GM18511 (cell line): ENCODE results near the gene IFT88.

Source experiments
- ATAC-seq: cut with Tn5 transposase; IDR thresholded peaks from one replicate; pipeline ENCODE4 v1.9.1; 2021; ENCODE audit warnings: mild to moderate bottlenecking, moderate library complexity; ENCODE audit not compliant: unreplicated experiment

The IFT88 gene, protein sequence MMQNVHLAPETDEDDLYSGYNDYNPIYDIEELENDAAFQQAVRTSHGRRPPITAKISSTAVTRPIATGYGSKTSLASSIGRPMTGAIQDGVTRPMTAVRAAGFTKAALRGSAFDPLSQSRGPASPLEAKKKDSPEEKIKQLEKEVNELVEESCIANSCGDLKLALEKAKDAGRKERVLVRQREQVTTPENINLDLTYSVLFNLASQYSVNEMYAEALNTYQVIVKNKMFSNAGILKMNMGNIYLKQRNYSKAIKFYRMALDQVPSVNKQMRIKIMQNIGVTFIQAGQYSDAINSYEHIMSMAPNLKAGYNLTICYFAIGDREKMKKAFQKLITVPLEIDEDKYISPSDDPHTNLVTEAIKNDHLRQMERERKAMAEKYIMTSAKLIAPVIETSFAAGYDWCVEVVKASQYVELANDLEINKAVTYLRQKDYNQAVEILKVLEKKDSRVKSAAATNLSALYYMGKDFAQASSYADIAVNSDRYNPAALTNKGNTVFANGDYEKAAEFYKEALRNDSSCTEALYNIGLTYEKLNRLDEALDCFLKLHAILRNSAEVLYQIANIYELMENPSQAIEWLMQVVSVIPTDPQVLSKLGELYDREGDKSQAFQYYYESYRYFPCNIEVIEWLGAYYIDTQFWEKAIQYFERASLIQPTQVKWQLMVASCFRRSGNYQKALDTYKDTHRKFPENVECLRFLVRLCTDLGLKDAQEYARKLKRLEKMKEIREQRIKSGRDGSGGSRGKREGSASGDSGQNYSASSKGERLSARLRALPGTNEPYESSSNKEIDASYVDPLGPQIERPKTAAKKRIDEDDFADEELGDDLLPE

DNA sequence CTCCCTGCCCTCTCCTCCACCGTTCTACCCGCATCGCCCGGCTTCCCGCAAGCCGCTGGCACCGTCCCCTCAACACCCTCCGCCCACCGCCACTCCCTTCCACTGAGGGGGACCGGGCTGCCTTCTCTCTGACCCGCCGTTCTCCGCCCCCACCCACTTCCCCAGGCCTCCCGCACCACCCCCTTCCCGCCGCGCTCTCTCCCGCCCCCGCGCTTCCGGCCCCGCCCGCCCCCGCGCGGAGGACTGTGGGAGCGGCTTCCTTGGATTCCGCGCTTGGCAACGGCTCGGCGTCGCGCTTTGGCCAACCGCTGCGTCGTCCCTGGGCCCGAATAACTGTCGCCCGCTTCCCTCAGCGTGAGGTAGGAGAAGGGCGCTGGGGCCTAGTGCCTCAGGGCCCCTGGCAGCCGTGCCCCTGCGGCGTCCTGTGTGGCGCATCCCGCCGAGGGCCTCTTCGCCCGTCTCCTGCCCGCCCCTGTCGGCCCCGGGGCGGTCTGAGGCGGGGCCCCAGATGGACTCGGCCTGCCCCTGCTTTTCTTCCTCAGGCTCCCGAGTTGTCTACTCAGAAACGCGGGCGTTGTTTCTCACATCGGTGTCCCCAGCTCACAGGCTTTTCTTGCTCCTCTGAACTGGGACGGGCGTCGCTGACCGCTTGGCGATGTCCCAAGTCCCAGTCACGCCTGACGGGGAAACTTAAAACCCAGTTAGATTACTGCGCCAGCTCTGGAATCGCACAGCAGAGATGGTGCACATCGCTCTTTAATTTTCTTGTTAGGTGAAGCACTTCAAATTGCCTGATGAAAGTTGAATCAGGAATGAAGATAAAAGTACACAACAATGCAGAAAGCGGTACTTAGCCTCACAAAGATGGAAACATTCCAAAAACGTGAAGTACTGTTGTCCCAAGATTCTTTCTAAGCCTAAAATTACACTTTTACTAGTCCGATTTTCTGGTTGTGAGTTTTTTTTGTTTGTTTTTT lies at the start of gene IFT88:
IFT88 (plus strand) TSS at position 260 of the 977 bp plus-strand sequence. CDS start 7,229 bp downstream, outside the sequence.
- peak; percentile 87 for ATAC-seq

DNA sequence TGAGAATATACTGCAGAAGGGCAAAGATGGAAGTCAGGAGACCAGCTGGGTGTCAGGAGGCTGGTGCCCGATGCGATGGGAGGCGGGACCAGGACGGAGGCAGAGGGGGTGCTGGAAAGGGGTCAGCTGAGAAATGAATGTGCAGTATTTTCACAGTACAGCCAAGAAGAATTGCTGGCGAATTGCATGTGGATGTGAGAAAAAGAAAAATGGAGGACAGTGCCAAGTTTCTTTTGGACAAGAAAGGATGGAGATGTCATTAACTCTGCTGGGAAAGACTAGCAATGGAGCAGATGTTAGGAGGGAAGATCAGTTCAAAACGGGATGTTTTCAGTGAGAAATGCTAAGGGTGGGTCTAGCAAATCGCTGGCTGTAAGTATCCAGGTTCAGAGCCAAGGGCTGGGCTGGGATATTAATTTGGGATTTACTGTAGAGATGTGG lies 48.3 kb upstream of the IFT88 start:
- ATAC-seq: no peak

DNA sequence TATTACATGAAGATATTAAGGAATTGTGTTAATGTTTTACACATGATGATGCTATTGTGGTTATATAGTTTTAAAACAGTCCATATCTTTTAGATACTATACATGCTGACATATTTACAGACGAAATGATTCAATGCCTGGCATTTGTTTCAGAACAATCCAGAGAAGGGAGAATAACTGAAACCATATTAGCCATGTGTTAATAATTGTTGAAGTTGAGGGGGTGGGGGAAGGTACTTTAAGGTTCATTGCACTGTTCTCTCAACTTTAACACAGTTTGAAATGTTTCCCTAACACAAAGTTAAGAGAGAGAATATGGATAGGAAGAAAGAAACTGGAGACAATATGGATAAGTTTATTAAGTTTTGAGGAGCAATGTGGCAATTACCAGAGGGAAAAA lies 47.1 kb upstream of the IFT88 start:
- ATAC-seq: no peak

DNA sequence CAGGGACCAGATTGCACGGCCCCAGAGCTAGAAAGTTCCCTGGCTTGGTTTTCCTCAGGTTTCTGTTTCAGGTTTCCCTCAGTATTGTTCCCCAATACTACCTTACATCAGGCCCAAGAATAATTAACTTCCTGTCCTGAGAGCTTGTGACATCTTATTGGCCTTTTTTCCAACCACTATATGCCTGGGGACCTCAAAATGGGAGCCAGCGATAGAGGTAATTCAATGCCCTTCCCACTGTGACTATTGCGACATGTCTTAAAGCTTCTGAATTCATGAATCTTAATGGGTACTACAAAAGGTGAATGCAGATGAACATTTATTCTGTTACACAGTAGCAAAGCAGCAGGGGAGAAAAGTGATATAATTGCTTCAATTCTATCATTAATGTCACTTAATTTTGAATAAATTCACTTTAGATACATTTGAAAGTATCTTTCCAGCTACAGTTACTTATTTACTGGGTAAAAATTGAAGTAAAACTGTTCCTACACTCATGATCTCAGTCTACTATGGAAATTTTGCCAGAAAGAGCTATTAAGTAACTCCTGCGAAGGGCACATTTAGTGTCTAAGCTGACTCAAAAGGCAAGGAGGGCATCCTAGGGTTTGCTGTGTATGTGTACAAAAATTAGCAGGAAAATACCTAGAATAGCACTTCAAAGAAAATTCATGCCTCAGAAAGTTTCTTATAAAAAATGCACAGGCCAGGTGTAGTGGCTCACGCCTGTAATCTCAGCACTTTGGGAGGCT lies 45.4 kb upstream of the IFT88 start:
- no peak for ATAC-seq

DNA sequence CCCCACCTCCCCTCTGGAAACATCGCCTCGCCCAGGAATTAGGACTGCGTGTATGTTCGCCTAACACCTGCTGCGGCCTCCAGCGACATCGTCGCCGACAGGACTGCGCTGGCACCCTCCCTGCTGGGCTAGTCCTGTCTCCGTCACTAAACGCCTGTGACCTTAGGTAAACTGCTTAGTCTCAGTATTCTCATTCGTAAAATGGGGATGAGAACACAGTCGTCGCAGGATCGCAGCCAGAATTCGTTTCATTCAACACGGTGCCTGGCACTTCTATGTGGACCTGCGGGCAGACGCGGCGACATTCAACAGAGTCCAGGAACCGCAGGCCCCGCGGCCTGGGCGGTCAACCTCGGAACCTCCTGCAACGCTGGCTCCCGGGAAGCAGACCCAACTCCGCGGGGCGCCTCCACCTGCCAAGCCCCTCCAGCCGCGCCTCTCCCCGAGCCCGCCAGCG lies 41.8 kb upstream of the IFT88 start:
- peak; percentile 5 for ATAC-seq

DNA sequence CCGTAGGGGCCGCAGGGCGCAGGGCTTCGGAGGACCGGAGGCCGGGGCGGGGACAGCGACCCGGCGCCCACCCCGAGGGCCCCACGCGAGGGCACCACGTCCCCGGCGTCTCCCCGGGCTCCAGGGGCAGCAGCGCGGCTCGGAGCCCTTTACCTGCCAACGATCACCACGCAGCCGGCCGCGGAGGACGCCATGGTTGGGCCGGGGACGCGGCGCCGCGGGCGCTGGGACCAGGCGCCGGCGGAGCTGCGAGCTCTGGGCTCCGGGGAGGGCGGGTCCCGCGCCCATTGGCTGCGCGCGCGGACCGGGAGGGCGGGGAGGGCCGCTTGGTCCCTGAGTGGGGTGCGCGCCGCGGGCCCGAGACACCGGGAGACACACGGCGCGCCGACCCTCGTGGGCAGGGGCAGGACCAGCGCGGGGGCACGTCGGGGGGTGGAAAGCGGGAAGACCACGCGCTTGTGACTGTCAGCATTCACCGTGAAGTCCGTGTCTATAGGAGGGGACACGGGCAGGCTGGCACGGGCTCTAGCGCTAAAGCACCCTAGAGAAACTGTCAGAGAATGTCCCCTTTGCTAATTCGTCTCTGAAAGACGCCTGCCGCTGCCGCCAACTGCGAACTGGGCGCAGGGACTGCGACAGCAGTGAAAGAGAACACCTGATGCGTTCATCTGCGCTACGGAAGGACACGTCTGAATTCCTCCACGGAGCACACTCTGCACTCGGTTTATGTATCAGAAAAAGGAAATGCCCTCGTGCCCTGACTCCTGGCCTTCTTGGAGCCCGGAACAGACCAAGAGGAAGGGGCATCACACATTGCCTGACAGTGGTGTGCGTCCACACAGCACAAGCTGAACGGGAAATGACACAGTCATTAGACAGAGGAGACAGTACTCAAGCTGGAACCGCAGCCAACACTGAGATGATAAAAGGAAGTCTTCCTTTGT lies 41.1 kb upstream of the IFT88 start, which contains the start of gene CRYL1:
CRYL1 (minus strand) TSS at position 257 of the 944 bp plus-strand sequence; CDS start at position 194, 63 bp downstream.
- peak; percentile 74 for ATAC-seq

DNA sequence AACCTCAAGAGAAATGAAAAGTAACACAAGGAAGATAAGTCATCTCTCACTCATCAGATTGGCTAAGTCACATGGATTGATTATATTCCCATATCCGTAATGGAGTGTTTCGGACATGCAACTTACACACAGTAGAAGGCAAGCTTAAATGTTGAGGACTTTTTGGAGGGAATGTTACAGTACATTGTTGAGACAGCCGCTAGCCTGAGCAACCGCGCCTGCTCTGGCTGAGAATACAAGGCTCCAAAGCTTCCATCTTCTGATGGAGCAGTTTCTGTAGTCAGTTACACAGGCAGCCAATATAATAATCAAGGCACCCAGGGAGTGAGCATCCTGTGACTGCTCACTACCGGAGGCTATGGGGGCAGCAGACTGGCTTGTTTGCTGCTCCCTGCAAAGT lies 40.3 kb upstream of the IFT88 start:
- no peak for ATAC-seq

DNA sequence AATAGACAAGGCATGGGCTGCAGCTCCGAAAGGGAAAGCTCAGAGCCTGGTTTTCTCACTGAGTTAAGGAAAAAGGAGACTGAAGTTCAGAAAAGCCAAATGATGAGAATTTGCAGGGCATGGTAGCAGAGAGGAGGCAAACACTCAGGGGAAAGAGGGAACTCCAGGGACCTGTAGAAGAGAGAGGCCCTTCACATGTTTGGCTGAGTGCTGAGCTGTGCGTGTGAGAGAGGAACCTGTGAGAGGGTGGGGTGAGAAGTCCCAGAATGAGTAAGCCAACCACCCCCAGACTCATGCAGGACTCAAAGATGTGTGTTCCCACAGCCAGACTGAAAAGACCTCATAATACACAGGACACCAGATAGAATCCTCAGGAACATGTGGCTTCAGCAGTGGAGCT lies 38.5 kb upstream of the IFT88 start:
- peak; percentile 56 for ATAC-seq

DNA sequence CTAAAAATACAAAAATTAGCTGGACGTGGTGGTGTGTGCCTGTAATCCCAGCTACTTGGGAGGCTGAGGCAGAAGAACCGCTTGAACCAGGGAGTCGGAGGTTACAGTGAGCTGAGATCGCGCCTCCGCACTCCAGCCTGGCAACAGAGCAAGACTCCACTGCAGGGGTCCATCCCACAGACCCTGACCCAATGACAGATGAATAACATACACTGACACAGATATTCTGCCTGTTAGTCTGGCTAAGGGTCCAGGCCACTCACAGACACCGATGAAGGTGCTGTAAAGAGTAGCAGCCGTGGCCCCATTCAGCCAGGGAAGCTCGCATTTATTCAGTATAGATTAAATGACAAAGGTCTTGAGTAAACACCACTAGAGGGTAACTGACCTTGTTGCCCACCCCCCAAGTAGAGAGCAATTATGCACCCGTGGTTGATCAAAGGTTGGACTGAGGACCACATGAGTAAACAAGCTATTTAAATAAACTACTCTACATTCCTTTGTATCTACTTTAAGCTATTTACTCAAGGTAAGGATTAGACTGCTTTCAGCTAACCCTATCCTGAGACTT lies 32.8 kb upstream of the IFT88 start:
- no peak for ATAC-seq

DNA sequence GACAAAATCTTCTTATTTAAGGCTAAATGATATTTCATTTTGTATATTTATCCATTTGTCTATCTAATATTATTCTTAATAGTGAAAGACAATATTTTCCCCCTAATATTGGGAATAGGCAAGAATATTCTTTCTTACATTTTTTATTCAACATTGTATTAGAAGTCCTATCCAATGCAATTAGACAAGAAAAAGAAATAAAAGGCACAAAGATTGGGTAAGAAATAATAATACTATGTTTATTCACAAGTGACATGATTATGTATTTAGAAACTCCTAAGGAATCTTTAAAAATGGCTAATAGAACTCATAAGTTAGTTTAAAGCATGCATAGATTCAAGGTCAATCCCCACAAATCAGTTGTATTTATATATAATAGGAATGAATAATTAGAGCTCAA lies 30.0 kb upstream of the IFT88 start:
- no peak for ATAC-seq

DNA sequence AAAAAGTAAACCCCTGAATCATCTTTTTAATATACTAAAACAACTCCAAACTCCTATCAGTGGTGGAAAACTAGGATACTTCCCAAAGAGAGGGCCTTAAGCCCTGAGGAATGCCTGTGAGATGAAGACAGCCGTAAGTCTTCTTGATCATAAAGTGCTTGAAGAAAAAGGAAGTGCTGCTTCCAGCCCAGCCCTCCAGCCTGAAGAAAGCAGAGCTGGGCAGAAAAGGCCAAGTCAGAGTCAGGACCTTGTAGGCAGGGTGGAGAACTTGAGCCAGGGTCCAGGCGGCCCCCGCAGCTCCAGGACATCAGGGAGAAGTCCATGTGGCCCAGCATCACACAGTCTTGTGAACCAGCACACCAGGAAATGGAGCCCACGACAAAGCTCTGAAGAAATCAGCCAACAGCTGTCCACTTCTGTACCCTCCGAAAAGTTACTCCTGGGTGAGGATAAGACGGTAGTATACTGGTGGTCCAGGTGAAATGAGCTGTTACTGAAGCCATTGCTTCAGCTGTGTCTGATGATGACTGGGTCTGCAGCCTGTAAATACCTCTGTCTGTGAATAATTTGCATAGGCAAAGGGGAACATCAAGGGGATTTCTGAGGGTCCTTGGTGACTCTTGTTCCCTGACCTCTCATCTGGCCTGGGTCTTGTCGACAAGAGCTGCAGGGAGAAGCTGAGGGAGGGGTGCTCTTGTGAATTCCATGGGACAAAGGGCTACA lies 22.6 kb upstream of the IFT88 start:
- no peak for ATAC-seq

DNA sequence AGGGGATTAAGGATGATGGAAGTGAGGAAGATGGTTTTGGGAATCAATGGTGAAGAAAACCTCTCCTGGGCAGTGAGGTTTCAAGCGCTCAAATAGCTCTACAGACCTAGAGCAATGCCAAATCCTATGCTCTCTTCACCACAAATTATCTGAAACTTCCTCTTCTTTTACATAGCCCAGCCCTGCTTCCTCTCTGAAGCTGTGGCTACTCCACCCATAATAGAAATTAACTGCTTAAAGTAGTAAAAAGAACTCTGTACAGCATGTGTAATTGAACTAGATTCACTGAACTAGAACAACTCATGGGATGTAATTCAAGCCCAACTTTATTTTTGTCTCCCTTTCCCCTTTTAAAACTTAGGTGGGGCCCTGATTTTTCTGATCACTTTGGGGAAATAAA lies 20.4 kb upstream of the IFT88 start:
- peak; percentile 68 for ATAC-seq

DNA sequence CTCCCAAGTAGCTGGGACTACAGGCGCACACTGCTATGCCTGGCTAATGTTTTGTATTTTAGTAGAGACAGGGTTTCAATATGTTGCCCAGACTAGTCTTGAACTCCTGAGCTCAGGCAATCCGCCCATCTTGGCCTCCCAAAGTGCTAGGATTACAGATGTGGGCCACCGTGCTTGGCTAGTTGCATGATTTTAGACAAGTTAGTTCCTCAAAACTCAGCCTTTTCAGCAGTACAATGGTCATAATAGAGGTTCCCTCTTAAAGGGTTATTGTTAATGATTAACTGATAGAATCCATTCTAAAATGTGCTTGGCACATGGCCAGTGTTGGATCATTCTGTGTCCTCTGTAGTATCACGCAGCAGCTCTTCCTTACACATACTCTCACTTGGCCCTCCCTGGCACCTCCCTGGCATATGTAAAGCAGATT lies 19.5 kb upstream of the IFT88 start:
- no peak for ATAC-seq

DNA sequence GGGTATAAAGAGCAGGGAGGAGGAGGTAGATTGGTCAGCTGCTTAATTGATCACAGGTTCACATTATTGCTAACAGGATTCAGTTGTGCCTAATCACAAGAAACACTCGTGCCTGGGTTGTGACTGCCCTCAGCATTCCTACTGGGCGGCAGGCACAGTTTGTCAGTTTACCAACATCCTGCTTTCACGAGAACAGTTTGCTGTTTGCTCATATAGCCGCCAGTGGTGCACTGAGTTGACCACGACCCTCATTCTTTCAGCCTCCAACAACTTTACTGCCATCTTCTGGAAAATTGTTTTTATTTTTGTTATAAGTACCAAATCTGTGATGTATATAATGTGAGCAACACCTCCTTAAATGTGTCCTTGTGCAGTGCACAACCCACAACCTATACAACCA lies 16.2 kb upstream of the IFT88 start:
- no peak for ATAC-seq

DNA sequence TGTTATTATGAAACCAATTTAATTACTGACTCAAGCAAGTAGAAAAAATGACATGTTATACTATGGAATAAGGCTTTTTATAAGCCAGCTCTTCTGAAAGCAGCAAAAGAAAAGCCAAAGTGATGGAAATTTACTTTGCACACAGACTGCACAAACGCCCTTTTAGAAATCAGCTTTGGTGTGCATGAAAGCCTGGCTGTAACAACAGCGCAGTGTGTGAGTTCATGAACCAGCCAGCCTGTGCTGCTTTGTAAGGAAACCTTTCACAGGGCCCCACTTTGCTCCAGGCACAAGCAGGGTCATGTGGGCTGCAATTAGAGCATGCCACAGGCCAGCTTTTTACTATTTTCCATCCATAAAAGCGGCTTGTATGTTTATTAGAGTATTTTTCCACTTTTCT lies 13.6 kb upstream of the IFT88 start:
- no peak for ATAC-seq

DNA sequence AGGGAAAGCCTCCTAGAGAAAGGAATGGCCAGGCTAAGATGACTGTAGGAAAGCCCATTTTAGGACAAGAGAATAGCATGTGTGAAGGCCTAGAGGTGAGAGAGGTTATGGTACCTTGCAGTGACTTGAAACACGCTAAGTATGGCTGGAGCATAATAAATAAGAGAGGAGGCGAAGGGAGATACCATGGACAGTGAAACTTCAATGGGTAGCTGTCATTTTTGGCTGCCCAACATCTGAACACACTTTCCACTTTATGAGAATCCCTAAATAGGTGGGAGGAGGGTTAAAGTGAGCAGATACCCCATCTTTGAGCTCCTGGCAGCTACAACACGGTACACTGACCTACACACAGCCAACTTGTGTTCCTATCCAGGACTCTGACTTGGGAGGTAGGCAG lies 8.0 kb upstream of the IFT88 start:
- ATAC-seq: no peak

DNA sequence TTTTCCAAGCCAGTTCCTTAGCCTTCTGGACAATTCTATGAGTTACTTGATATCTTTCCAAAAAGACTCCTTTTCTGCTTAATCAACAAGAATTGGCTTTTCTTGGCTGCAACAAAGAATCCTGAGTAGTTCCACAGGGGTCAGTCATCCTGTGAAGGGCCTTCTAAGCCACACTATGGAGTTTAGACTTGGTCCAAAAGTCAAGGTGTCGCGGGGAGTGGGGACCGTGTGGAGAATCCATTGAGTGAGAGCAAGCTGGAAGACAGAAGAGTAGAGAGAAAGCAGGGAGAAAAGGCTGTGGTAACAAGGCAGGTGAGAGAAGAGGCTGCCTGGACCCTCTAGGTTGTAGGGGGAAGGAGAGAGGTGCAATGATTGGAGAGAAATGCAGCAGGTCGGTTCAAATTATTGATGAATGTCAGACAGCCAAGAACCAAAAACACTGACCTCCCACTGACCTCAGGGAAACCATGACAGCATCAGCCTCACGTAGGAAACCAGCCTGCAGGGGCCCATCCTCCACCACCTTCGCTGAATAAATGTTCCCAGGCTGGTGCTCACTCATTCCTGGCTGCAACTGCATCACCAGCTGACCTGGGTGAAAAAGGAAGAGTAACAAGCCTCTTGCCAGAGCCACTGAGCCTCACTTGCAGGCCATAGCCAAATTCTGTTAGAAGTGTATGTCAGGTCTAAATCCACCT lies 7.1 kb upstream of the IFT88 start:
- ATAC-seq: no peak
